Midbrain (tissue), 1 donor: ENCODE data around the gene NPB.

Experiments
- DNase-seq: peaks from one replicate; lab custom pipeline; 2025; lab: John Stamatoyannopoulos, UW

NPB gene

GRCh38 chr17:81869221-81870130, 32.6 kb upstream of the NPB start:
- DNase-seq = peak; percentile 8

GRCh38 chr17:81870131-81870980, 31.7 kb upstream of the NPB start:
- no peak for DNase-seq

- DNase-seq = no peak
Measured at GRCh38 chr17:81870981-81871386, 31.1 kb upstream of the NPB start, which contains the start of gene ARHGDIA. TSS of gene ARHGDIA (minus strand) at chr17:81871337. CDS start at chr17:81869930, 1,407 bp downstream.

GRCh38 chr17:81871387-81872230, 30.4 kb upstream of the NPB start:
- peak; percentile 89 for DNase-seq

- DNase-seq = no peak
Measured at GRCh38 chr17:81877569-81877968, 24.5 kb upstream of the NPB start.

GRCh38 chr17:81878294-81878693, 23.7 kb upstream of the NPB start:
- DNase-seq = no peak

GRCh38 chr17:81879121-81879520, 22.9 kb upstream of the NPB start:
- no peak for DNase-seq

- no peak for DNase-seq
Measured at GRCh38 chr17:81884520-81884919, 17.5 kb upstream of the NPB start.

- DNase-seq = no peak
Measured at GRCh38 chr17:81884968-81885367, 17.1 kb upstream of the NPB start.

GRCh38 chr17:81885454-81885853, 16.6 kb upstream of the NPB start:
- DNase-seq = no peak

- DNase-seq = no peak
Measured at GRCh38 chr17:81885869-81886548, 16.0 kb upstream of the NPB start.

- no peak for DNase-seq
Measured at GRCh38 chr17:81888105-81888987, 13.7 kb upstream of the NPB start.

- DNase-seq = no peak
Measured at GRCh38 chr17:81888988-81889595, 12.9 kb upstream of the NPB start.

- no peak for DNase-seq
Measured at GRCh38 chr17:81889602-81890001, 12.4 kb upstream of the NPB start.

- no peak for DNase-seq
Measured at GRCh38 chr17:81890447-81891302, 11.4 kb upstream of the NPB start.

GRCh38 chr17:81891303-81891552, 10.8 kb upstream of the NPB start:
- DNase-seq = no peak

GRCh38 chr17:81895400-81895799, 6.6 kb upstream of the NPB start:
- DNase-seq = no peak

GRCh38 chr17:81898029-81898866, 3.8 kb upstream of the NPB start:
- DNase-seq = no peak
